ENCODE data around the gene PDCL2. TPM values are rescaled to one million over a fixed set of nuclear protein-coding genes. Genes with fewer than 3 reads are reported as not detected.
A peak's percentile ranks its signal among the peaks of the same experiment; 100 is the strongest.
"Not testable (repeated sequence)": the region's sequence is repeated elsewhere in the genome, so short reads cannot be mapped to it uniquely, and the experiment has no call there.

PDCL2 gene
- total RNA-seq, 1 experiment from 2014 or later = not detected

DNA sequence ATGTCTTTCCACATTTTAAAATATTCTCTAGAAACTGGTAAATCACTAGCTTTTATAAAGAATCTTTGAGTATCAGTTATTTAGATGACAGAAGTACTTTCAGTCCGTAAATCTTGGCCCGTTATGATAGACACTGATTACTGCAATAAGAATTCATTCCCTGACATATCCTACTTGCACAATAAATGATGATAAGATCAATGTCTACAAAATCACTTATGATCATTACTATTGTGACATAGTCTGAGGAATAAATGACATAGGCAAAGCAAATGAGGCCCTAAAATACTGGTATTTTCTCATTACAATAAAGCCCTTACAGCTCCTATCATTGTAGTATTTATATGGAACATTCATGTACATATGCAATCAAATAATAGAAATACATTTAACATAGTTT, 6.6 kb upstream of the PDCL2 start:
- no peak for DNase-seq (ENCODE audit: low read depth)

DNA sequence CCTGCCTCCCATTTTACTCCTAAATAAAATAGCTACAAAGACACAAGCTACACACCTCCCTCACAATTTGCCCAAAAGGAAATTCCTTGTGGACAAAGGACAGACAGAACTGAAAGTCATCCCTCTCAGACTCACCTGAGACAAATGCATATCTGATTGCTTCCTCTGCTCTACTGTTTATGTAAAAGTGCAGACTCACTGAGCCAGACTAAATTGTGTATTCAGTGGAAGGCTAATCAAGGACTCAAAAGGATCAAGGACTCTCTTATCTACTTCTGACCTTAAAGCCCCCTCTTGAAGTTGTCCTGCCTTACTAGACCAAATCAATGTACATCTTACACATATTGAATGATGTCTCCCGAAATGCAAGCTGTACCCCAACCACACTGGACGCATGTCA, 3.9 kb downstream of the PDCL2 start:
- no peak for DNase-seq (ENCODE audit: low read depth)

DNA sequence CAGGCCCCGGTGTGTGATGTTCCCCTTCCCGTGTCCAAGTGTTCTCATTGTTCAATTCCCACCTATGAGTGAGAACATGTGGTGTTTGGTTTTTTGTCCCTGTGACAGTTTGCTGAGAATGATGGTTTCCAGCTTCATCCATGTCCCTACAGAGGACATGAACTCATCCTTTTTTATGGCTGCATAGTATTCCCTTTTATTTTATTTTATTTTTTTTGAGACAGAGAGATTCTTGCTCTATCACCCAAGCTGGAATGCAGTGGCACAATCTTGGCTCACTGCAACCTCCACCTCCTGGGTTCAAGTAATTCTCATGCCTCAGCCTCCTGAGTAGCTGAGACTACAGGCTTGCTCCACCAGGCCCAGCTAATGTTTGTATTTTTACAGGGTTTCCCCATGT, 9.3 kb downstream of the PDCL2 start:
- DNase-seq (ENCODE audit: low read depth) = not testable (repeated sequence)

DNA sequence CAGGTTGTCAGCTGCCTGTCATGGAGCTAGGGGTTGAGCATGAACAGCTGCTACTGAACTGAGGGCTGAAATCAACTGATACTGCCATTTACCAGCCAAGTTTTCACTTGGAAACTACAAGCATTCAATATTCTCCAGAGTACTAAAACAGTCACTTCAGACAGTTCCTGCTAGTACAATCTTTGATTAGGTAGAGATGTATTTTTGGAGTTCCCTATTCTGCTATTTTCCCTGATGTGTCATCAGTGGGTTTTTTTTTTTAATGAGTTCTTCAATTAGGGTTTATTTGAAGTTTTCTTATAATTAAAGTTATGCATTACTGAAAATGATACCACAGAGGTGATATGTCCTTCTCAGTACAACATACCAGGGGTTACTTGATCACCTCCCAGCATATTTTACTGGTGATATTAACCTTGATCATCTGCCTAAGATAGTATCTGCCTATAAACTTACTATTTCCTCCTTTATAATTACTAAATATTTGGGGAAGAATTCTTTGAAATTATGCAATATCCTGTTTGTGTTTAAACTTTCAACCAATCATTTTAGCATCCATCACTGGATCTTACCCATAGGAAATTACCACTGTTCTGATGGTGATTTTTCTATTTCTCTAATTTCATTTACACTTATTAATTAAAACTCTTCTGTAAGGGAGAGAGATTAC, 13.6 kb downstream of the PDCL2 start:
- DNase-seq (ENCODE audit: low read depth) = no peak

DNA sequence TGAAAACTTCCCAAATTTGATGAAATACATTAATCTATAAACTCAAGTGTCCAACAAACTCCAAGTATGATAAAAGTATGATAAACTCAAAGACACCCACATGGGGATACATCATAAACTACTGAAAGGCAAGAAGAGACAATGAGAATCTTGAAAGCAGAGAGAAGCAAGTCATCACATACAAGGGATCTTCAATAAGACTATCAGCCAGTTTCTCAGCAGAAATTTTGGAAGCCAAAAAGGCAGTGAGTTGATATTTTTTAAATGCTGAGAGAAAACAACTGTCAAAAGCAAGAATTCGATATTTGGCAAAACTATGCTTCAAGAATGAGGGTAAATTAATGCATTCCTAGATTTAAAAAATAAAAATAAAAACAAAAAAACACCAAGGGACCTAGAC, 16.5 kb downstream of the PDCL2 start:
- DNase-seq (ENCODE audit: low read depth) = no peak

DNA sequence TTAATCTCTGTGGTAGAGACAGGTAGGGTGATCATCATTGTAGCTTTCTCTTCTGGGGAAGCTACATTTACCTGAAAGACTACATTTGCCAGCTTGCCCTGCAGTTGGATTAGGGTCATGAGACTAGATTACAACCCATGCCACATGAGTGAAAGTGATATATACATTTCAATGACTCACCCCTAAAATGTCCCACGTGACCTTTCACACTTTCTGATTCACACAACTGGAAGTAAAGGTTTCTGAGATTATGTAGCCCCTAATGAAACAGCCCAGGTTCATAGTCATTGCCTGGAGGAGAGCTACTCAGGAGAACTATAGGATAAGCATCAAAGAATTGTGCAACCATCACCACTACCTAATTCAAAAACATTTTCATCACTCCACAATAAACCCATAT, 17.8 kb downstream of the PDCL2 start:
- DNase-seq (ENCODE audit: low read depth) = peak; percentile 50

DNA sequence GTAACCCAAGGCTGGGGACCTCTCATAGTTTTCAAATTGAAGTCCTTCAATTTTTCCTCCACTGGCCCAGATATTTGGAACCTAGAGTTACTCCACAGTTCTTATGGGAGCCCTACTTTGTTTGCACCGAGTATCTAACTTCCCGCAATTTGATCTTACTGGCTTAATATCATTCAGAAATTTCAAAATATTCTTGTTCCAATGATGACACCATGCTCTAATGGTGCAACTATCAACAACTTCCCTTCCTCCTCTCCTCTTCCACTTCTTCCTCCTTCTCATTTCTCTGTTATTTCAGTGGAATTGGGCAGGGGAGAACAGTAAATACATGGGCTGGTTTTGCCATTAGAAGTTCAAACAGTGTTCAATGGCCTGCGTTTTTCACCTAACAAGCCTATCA, 20.2 kb downstream of the PDCL2 start:
- no peak for DNase-seq (ENCODE audit: low read depth)

DNA sequence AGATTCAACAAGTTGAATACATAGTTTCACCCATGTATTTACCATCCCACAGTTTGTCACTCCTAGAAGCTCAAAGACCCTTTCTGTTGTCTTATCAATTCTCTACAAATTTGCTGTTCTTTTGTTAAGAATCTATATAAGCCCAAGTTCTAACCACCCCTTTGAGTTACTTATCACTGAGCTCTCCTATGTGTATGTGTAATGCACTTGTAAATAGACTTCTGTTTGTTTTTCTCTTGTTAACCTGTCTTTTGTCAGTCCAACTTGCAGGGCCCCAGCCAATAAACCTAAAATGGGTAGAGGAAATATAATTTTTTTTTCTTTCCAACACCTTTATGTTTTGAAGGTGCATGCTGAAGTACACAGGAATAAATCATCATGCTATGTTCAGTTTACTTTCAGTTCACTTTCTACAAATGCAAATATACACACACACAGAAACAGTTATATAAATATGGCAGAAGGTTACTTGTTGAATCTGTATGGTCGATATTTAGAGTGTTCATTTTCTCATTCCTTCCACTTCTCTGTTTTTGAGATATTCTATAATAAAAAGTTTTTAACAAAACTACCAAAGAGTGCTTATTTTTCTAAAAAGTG, 23.0 kb downstream of the PDCL2 start:
- DNase-seq (ENCODE audit: low read depth) = no peak

DNA sequence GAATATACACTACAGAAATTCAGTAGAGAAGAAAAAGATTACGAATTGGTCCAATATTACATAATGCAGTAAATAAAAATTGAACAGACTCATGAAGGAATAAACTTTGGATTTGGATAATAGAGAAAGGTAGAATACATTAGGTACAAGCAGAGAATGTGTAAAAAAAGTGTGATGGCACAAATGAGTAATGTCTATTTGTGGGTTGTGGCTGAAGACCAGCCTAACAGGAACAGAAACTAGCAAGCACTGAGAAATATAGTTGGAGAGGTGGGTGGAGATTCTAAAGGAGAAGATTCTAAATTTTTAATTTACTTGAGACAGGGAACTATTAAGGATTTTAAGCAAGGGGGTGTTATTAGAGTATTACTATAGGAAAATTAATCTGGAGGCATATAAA, 30.2 kb downstream of the PDCL2 start:
- no peak for DNase-seq (ENCODE audit: low read depth)

DNA sequence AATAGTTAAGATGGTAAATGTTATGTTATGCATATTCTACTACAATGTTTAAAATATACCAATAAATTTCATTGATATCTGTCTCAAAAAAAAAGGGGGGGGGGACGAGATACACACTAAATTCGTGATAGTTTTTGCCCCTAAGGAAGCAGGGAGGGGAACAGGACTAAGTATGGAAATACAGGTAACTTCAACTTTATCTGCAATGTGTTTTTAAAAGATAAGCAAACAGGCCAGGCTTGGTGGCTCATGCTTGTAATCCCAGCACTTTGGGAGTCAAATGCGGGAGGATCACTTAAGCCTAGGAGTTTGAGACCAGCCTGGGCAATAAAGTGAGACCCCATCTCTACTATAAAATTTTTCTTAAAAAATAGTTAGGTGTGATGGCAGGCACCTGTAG, 31.9 kb downstream of the PDCL2 start:
- DNase-seq (ENCODE audit: low read depth) = no peak

DNA sequence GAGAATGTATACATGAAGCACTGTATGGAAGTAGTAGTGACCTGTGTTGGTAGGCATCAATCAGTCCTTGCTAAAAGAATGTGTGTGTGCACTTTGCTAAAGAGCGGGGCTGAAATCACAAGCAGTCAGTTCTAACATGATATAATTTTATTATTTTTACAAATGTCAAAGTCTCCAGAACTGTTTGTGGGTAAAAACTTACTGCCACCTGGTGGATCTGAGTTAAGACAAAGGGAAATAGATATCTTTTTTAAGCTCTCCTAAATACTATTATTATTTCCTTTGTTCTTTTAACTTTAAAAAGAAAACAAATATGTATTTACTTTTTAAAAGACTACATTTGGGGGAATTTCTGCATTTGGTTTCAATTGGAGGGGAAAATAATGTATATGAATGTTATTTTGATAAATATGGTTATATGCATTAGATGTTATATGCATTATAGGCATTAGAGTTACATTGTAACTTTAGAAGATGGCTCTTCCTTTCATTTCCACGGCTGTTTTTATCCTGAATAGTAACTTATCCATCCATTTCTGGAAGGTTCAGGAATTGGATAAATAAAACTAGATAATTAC, 37.5 kb downstream of the PDCL2 start:
- peak; percentile 24 for DNase-seq (ENCODE audit: low read depth)

DNA sequence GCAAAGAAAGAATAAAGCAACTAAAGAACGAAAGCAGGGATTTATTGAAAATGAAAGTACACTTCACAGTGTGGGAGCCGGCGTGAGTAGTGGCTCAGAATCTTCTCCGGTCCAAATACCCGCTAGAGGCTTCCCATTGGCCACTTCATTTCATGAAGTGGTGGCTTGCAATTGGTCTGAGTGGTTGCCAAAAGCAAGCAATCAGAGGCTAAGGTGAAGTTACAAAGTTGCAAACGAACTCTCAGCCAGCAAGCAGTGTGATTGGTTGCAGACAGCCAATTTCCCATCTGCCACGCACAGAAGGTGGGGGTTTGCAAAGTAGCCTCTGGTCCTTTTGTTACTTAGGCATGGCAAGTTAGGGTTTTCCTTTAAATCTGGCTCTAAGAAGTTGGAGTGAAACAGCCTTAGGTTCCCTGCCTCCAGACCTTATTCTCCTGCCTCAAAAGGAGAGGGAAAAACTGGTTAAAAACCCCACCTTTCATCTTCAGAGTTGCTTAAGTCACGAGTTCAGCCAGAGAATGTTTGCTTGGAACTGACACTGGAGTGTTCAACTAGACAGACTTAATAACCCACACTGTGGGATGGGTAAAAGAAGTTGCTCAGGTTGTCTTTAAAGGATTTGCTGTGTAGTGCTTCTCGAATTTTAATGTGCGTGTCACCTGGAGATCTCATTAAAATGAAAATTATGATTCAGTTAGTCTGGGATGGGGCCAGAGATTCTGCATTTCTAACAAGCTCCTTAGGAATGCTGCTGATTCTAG, 38.4 kb downstream of the PDCL2 start:
- DNase-seq (ENCODE audit: low read depth) = no peak

DNA sequence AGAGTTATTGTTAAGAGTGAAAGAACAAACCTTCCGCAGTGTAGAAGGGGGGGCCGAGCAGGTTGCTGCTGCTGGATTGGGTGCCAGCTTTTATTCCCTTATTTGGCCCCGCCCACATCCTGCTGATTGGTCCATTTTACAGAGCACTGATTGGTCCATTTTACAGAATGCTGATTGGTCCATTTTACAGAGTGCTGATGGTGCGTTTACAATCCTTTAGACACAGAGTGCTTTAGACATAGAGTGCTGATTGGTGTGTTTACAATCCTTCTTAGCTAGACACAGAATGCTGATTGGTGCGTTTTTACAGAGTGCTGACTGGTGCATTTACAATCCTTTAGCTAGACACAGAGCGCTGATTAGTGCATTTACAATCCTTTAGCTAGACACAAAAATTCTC, 40.1 kb downstream of the PDCL2 start:
- not testable (repeated sequence) for DNase-seq (ENCODE audit: low read depth)

DNA sequence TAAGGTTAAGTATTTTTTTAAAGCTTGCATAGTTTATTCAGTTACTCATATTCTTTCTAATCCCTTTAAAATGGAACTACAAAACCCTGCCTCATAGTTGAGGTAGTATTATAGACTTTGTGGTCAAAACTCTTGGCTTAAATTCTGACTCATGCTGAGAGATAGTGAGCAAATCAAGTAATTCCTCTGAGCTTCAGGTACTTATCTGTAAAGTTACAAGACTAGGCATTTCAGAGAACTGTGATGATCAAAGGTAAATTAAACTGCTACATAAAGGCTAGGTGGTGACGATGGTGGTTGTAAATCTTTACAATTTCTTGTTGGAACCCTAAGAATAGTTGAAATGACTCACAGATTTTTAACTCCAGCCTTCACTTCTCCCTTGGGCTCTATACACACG, 42.2 kb downstream of the PDCL2 start:
- DNase-seq (ENCODE audit: low read depth) = peak; percentile 88

DNA sequence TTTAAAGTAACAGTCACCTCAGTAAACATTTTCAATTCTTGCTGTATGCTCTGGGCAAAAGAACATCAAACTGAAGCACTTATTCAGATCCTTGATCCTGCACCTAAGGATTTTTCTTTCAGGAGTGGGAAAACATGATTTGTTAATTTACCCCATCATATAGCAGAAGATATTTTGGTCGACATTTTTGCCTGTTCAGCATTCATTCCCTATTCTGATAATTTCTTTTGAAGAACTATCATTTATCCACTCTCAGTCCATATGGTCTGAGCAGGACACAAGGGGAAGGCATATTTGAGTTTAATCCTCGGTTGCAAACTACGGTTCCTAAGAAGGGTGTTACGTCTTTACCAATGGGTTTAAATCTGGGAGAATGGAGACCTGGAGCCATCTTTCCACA, 44.1 kb downstream of the PDCL2 start:
- no peak for DNase-seq (ENCODE audit: low read depth)

DNA sequence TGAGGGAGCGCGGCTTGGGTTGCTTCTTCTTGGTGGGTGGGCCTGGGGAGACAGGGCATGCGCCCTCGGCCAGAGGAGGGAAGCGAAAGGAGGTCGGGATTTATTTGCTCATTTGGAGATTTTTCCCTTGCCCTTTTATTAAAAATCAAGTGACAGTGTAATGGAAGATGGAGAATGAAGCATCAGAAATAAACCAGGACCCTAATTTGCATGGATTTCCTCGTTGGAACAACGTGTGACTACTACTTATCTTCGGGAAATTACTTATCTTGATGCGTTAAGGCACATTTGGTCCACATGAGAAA, 44.6 kb downstream of the PDCL2 start:
- DNase-seq (ENCODE audit: low read depth) = no peak

DNA sequence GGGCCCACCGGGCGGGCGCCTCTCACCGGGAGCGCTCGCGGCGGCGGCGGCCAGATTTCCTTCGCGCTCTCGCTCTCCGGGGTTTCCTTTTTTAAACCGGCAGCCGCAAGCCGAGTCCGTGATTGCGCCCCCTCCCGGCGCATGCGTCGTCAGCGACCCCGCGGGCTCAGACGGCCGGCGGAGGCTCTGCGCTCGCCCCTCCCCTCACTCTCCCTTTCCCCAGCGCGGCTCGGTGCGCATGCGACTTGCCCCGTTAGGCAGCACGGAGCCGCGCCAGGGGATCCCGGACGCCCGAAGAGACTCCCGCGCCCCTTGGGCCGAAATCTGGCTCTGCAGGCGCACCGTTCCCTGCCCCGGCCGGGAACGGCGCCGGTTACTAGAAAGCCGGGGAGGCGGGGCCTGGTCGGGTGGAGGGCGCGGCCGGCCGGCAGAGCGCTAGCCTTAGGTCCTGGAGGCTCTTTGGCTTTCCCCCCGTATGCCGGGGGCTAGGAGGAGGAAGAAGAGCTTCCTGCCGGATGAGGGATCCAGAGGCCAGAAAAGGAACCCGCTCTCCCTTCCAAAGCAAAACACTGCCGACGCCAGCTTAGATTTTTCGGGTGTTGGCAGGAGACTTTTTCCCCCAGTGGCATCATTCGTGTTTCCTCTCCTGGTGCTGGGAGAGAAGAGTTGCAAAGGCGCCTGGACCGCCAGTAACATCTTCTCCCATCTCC, 45.1 kb downstream of the PDCL2 start, which contains the start of gene CLOCK:
Gene CLOCK (minus strand): TSS at position 154 of the 710 bp plus-strand sequence. CDS start 64,124 bp downstream, outside the sequence.
- DNase-seq (ENCODE audit: low read depth) = peak; percentile 87

DNA sequence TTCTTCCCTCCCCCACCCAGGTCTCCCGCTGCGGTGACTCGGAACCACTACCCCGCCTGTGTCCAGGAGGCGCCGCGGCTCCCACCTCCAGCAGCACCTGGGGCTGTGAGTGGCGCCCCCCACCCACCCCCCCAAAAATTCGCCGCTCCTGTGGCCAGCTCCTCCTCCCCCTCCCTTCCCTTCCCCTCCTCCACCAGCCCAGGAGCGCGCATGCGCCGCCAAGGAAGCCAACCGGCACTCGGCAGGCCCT, 45.6 kb downstream of the PDCL2 start:
- DNase-seq (ENCODE audit: low read depth) = no peak

DNA sequence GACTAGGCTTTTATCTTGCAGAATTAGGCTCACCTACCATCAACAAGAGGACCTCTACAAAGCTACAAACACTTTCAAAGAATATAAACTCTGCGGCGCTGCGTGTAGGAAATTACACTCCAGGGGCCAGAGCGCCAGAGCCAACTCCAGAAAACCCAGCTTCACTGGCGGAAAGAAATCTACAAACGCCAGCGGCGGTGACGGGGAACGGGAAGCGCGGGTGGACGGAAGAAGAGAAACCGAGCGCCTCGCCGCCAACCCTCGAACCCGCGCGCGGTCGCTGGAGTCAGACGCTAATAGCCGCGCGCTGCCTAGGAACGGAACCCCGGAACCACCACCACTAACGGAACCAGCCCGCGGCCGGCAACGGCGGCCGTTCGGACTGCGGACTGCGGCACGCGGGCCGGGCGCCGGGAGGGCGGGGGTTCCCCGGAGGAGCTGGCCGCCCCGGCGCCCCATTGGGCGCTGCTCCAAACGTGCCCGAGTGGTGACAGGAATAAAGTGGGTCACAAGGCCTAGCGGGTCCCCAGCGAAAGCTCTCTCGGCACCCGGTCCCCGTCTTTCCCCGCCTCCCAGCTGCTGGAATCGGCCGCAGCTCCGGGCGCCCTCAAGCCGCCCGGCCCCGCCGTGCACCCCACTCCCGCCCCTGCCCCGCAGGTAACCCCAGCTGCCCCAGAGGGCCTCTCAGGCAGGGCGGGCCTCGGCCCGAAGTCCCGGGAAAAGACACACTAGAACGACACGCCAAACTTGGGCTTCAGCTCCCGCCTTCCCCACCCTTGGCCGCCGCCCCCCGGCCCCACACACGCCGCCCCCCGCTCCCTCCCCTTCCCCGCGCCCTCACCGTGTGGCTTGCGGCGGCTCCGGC, 46.2 kb downstream of the PDCL2 start:
- DNase-seq (ENCODE audit: low read depth) = peak; percentile 69

DNA sequence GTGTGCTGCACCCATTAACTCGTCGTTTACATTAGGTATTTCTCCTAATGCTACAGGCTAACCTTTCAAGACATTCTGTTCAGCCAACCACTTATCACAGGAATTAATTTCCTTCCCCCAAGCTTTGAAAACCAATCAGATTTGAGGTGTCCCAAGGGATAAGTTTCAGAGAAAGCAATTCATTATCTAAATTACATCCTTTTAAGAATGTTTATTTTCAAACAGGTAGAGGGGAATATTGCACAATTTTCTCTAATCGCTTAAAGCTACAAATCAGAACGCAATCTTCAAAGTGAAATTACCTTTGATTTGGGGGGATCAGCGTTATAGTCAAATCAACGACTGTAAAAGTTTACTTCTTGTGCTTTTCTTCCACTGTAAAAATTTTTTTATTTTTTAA, 46.9 kb downstream of the PDCL2 start:
- DNase-seq (ENCODE audit: low read depth) = peak; percentile 12

DNA sequence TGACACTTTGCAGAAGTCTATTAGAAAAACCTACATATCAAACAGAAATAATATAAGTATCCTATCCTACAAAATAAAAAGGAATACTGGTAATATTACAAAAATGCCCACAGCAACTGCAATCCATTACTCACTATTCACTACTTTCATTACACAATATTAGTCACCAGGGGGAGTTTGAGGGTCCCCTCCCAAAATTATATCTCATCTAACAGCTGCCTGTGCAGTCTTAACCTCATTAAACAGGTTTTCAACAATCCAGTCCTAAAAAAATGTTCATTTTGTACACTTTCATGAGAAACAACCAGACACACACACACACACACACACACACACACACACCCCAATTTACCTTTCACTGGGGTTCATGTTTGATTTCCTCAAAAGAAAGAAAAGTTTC, 48.2 kb downstream of the PDCL2 start:
- DNase-seq (ENCODE audit: low read depth) = peak; percentile 28

Data from HT1080 (cell line).